HEK293 (cell line): Measurements from ENCODE around the gene AADAT.

Experiments used
- MZF1 ChIP-seq: fragments of 450-650 bp; formaldehyde crosslinking; IDR thresholded peaks from 2 replicates; pipeline ENCODE4 v1.5.1; 2017; ENCODE audit warnings: missing biosample characterization, missing genetic modification characterization, borderline replicate concordance
- ZNF311 ChIP-seq: fragments of 450-650 bp; formaldehyde crosslinking; IDR thresholded peaks from 2 replicates; pipeline ENCODE4 v1.5.1; 2017; ENCODE audit warnings: missing biosample characterization, missing genetic modification characterization, borderline replicate concordance
- TF ChIP-seq, protein P1 (sequence below): fragments of 450-650 bp; formaldehyde crosslinking; IDR thresholded peaks from 2 replicates; pipeline ENCODE4 v1.5.1; 2016; ENCODE audit warnings: missing biosample characterization, missing genetic modification characterization, borderline replicate concordance
- TF ChIP-seq, protein P2 (sequence below): fragments of 450-650 bp; formaldehyde crosslinking; IDR thresholded peaks from 2 replicates; pipeline ENCODE4 v1.5.1; 2016; ENCODE audit warnings: missing biosample characterization, missing genetic modification characterization
- TF ChIP-seq, protein P3 (sequence below): fragments of 450-650 bp; formaldehyde crosslinking; IDR thresholded peaks from 2 replicates; pipeline ENCODE4 v1.5.1; 2016; ENCODE audit warnings: missing biosample characterization, missing genetic modification characterization
- TF ChIP-seq, protein P4 (sequence below): fragments of 450-650 bp; formaldehyde crosslinking; IDR thresholded peaks from 2 replicates; pipeline ENCODE4 v1.5.1; 2016; ENCODE audit warnings: missing biosample characterization, missing genetic modification characterization
- TF ChIP-seq, protein P5 (sequence below): fragments of 450-650 bp; formaldehyde crosslinking; IDR thresholded peaks from 2 replicates; pipeline ENCODE4 v1.5.1; 2016; ENCODE audit warnings: missing biosample characterization, missing genetic modification characterization
- TF ChIP-seq, protein P6 (sequence below): fragments of 450-650 bp; formaldehyde crosslinking; IDR thresholded peaks from 2 replicates; pipeline ENCODE4 v1.5.1; 2016; ENCODE audit warnings: missing biosample characterization, missing genetic modification characterization

DNA sequence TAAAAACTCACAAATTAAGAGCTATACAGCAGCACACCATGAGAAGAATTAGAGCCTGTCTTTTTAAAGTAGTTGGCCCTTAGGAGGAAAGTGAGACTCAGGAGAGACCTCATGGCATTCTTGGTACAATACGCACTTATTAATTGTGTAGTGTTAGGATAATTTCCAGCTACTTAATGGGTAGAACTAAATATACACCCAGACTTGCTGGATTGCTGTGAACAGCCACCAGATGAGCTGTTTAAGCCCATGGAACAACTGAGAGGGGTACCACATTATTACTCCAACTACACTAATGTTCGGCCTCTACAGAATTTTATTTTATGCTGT, 77.2 kb downstream of the AADAT start:
- TF ChIP-seq, protein P1, sequence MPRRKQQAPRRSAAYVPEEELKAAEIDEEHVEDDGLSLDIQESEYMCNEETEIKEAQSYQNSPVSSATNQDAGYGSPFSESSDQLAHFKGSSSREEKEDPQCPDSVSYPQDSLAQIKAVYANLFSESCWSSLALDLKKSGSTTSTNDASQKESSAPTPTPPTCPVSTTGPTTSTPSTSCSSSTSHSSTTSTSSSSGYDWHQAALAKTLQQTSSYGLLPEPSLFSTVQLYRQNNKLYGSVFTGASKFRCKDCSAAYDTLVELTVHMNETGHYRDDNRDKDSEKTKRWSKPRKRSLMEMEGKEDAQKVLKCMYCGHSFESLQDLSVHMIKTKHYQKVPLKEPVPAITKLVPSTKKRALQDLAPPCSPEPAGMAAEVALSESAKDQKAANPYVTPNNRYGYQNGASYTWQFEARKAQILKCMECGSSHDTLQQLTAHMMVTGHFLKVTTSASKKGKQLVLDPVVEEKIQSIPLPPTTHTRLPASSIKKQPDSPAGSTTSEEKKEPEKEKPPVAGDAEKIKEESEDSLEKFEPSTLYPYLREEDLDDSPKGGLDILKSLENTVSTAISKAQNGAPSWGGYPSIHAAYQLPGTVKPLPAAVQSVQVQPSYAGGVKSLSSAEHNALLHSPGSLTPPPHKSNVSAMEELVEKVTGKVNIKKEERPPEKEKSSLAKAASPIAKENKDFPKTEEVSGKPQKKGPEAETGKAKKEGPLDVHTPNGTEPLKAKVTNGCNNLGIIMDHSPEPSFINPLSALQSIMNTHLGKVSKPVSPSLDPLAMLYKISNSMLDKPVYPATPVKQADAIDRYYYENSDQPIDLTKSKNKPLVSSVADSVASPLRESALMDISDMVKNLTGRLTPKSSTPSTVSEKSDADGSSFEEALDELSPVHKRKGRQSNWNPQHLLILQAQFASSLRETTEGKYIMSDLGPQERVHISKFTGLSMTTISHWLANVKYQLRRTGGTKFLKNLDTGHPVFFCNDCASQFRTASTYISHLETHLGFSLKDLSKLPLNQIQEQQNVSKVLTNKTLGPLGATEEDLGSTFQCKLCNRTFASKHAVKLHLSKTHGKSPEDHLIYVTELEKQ (tag by site-specific recombination): no peak
- TF ChIP-seq, protein P2, sequence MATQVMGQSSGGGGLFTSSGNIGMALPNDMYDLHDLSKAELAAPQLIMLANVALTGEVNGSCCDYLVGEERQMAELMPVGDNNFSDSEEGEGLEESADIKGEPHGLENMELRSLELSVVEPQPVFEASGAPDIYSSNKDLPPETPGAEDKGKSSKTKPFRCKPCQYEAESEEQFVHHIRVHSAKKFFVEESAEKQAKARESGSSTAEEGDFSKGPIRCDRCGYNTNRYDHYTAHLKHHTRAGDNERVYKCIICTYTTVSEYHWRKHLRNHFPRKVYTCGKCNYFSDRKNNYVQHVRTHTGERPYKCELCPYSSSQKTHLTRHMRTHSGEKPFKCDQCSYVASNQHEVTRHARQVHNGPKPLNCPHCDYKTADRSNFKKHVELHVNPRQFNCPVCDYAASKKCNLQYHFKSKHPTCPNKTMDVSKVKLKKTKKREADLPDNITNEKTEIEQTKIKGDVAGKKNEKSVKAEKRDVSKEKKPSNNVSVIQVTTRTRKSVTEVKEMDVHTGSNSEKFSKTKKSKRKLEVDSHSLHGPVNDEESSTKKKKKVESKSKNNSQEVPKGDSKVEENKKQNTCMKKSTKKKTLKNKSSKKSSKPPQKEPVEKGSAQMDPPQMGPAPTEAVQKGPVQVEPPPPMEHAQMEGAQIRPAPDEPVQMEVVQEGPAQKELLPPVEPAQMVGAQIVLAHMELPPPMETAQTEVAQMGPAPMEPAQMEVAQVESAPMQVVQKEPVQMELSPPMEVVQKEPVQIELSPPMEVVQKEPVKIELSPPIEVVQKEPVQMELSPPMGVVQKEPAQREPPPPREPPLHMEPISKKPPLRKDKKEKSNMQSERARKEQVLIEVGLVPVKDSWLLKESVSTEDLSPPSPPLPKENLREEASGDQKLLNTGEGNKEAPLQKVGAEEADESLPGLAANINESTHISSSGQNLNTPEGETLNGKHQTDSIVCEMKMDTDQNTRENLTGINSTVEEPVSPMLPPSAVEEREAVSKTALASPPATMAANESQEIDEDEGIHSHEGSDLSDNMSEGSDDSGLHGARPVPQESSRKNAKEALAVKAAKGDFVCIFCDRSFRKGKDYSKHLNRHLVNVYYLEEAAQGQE (tag by site-specific recombination): no peak
- TF ChIP-seq, protein P3, sequence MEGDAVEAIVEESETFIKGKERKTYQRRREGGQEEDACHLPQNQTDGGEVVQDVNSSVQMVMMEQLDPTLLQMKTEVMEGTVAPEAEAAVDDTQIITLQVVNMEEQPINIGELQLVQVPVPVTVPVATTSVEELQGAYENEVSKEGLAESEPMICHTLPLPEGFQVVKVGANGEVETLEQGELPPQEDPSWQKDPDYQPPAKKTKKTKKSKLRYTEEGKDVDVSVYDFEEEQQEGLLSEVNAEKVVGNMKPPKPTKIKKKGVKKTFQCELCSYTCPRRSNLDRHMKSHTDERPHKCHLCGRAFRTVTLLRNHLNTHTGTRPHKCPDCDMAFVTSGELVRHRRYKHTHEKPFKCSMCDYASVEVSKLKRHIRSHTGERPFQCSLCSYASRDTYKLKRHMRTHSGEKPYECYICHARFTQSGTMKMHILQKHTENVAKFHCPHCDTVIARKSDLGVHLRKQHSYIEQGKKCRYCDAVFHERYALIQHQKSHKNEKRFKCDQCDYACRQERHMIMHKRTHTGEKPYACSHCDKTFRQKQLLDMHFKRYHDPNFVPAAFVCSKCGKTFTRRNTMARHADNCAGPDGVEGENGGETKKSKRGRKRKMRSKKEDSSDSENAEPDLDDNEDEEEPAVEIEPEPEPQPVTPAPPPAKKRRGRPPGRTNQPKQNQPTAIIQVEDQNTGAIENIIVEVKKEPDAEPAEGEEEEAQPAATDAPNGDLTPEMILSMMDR (tag by site-specific recombination): no peak
- TF ChIP-seq, protein P4, sequence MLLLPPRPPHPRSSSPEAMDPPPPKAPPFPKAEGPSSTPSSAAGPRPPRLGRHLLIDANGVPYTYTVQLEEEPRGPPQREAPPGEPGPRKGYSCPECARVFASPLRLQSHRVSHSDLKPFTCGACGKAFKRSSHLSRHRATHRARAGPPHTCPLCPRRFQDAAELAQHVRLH (tag by site-specific recombination): no peak
- no peak for TF ChIP-seq MZF1
- TF ChIP-seq, protein P5, sequence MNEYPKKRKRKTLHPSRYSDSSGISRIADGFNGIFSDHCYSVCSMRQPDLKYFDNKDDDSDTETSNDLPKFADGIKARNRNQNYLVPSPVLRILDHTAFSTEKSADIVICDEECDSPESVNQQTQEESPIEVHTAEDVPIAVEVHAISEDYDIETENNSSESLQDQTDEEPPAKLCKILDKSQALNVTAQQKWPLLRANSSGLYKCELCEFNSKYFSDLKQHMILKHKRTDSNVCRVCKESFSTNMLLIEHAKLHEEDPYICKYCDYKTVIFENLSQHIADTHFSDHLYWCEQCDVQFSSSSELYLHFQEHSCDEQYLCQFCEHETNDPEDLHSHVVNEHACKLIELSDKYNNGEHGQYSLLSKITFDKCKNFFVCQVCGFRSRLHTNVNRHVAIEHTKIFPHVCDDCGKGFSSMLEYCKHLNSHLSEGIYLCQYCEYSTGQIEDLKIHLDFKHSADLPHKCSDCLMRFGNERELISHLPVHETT (tag by site-specific recombination): no peak
- TF ChIP-seq, protein P6, sequence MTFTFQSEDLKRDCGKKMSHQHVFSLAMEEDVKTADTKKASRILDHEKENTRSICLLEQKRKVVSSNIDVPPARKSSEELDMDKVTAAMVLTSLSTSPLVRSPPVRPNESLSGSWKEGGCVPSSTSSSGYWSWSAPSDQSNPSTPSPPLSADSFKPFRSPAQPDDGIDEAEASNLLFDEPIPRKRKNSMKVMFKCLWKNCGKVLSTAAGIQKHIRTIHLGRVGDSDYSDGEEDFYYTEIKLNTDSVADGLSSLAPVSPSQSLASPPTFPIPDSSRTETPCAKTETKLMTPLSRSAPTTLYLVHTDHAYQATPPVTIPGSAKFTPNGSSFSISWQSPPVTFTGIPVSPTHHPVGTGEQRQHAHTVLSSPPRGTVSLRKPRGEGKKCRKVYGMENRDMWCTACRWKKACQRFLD (tag by site-specific recombination): no peak
- no peak for TF ChIP-seq ZNF311 (tag by site-specific recombination)
